ENCODE data around the gene NINJ2. TPM values are rescaled to one million over a fixed set of nuclear protein-coding genes. Genes with fewer than 3 reads are reported as not detected.

NINJ2 gene
- total RNA-seq, 2 experiments from 2014 or later: 8.0 to 10.6 TPM

DNA sequence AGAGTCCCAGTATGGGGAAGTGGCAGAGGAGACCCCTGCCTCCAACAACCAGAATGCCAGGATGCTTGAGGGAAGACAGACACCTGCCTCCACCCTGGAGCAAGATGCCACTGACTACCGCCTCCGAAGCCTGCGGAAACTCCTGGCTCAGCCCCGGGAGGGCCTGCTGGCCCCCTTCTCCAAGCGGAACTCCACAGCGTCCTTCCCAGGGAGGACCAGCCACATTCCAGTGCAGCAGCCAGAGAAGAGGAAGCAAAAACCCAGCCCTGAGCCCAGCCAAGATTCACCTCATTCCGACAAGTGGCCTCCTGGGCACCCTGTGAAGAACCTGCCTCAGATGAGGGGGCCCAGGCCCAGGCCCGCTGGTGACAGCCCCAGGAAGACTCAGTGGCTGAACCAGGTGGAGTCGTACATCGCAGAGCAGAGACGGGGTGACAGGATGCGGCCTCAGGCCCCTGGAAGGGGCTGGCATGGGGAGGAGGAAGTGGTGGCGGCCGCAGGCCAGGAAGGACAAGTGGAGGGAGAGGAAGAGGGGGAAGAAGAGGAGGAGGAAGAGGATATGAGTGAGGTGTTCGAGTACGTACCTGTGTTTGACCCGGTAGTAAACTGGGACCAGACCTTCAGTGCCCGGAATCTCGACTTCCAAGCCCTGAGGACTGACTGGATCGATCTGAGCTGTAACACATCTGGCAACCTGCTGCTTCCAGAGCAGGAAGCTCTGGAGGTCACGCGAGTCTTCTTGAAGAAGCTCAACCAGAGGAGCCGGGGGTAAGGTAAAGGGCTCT is 109.8 kb downstream of the NINJ2 start:
- DNase-seq (peak; percentile 80), ATAC-seq (peak; percentile 84)
- Mint-ChIP-seq H3K36me3 (ENCODE audit: low read depth) (peaks cover 29% of the 10 kb centered on the region), H3K4me1 (ENCODE audit: low read depth) (peaks cover 67% of the 10 kb centered on the region), H3K27me3 (ENCODE audit: low read depth) (peaks cover 1% of the 10 kb centered on the region), H3K4me3 (peak overlapping the region; percentile 90), H3K27ac (peak overlapping the region; percentile 90), H3K9me3 (ENCODE audit: insufficient read depth) (no peaks in the 10 kb centered on the region)
- CTCF ChIA-PET: interaction anchor here (0.9 to 1.2 kb wide), 5 partner anchors 8 to 396 kb away, joined by 3 to 4 read pairs (median 3); partner anchors contain the start of gene RAD52
- POLR2A ChIA-PET: interaction anchor here (0.7 kb wide), 1 partner anchor 22 kb away, joined by 3 read pairs; no protein-coding TSS in a partner anchor

- Mint-ChIP-seq H3K27me3 (ENCODE audit: low read depth) (peaks cover 6% of the 10 kb centered on the region), H3K36me3 (ENCODE audit: low read depth) (peaks cover 22% of the 10 kb centered on the region), H3K4me1 (ENCODE audit: low read depth) (peaks cover 66% of the 10 kb centered on the region), H3K4me3 (peak overlapping the region; percentile 90), H3K9me3 (ENCODE audit: insufficient read depth) (no peaks in the 10 kb centered on the region), H3K27ac (peak overlapping the region; percentile 90)
- ATAC-seq: no peak
- no peak for DNase-seq
- POLR2A ChIA-PET: interaction anchor here (0.7 to 1.5 kb wide), 2 partner anchors 23 to 163 kb away, joined by 3 to 6 read pairs; partner anchors contain the start of gene KDM5A
- CTCF ChIA-PET: interaction anchor here (1.1 to 2.3 kb wide), 2 partner anchors 98 to 262 kb away, joined by 3 to 17 read pairs; no protein-coding TSS in a partner anchor
These were observed 110.8 kb downstream of the NINJ2 start for GRCh38 chr12:552466-552865.

- ChIA-PET CTCF (interaction anchor here (0.7 to 2.3 kb wide), 7 partner anchors 11 to 399 kb away, joined by 3 to 17 read pairs (median 4); partner anchors contain the start of gene RAD52), POLR2A (interaction anchor here (0.7 kb wide), 1 partner anchor 109 kb away, joined by 3 read pairs; no protein-coding TSS in a partner anchor)
- Mint-ChIP-seq H3K4me3 (no peak overlapping the region), H3K9me3 (ENCODE audit: insufficient read depth) (no peaks in the 10 kb centered on the region), H3K36me3 (ENCODE audit: low read depth) (peaks cover 13% of the 10 kb centered on the region), H3K4me1 (ENCODE audit: low read depth) (peaks cover 67% of the 10 kb centered on the region), H3K27me3 (ENCODE audit: low read depth) (peaks cover 13% of the 10 kb centered on the region), H3K27ac (peak overlapping the region; percentile 61)
- no peak for ATAC-seq
- DNase-seq: no peak
These were observed 112.6 kb downstream of the NINJ2 start for GRCh38 chr12:550473-551260.

- Mint-ChIP-seq H3K9me3 (ENCODE audit: insufficient read depth) (no peaks in the 10 kb centered on the region), H3K27ac (peak overlapping the region; percentile 10), H3K4me3 (no peak overlapping the region), H3K27me3 (ENCODE audit: low read depth) (peaks cover 18% of the 10 kb centered on the region), H3K4me1 (ENCODE audit: low read depth) (peaks cover 68% of the 10 kb centered on the region), H3K36me3 (ENCODE audit: low read depth) (peaks cover 8% of the 10 kb centered on the region)
- no peak for DNase-seq
- POLR2A ChIA-PET: no interaction called here
- ATAC-seq: no peak
- CTCF ChIA-PET: no interaction called here
These were observed 113.7 kb downstream of the NINJ2 start for GRCh38 chr12:549476-550082.

DNA sequence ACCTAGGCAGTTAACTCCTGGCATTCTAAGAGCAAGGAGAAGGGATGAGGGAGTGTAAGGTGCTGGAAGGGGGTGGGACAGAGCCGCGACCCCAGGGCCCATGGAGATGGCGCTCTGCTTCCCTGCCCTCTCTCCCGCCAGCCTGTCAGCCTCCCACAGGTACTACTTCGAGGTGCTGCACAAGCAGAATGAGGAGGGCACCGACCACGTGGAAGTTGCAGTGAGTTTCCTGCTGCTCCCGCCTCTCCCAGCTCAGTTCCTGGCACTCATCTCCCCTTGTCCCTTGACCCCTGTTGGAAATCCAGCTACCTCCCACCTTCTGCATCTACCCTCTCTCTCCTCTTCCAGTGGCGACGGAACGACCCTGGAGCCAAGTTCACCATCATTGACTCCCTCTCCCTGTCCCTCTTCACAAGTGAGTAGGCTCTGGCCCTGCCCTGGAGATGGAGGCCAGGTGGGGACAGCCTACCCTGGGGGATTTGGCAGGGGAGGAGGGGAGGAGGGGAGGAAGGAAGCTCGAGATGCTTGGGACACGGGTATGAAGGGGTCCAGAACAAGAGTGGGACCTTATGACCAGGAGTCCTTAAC is 115.3 kb downstream of the NINJ2 start:
- DNase-seq (no peak), ATAC-seq (no peak)
- Mint-ChIP-seq H3K4me3 (no peak overlapping the region), H3K4me1 (ENCODE audit: low read depth) (peaks cover 58% of the 10 kb centered on the region), H3K27me3 (ENCODE audit: low read depth) (peaks cover 22% of the 10 kb centered on the region), H3K9me3 (ENCODE audit: insufficient read depth) (no peaks in the 10 kb centered on the region), H3K27ac (no peak overlapping the region), H3K36me3 (ENCODE audit: low read depth) (no peaks in the 10 kb centered on the region)
- POLR2A ChIA-PET: no interaction called here
- CTCF ChIA-PET: interaction anchor here (0.6 to 3.0 kb wide), 22 partner anchors 8 to 702 kb away, joined by 3 to 81 read pairs (median 5); partner anchors contain the start of genes B4GALNT3 and CCDC77

DNA sequence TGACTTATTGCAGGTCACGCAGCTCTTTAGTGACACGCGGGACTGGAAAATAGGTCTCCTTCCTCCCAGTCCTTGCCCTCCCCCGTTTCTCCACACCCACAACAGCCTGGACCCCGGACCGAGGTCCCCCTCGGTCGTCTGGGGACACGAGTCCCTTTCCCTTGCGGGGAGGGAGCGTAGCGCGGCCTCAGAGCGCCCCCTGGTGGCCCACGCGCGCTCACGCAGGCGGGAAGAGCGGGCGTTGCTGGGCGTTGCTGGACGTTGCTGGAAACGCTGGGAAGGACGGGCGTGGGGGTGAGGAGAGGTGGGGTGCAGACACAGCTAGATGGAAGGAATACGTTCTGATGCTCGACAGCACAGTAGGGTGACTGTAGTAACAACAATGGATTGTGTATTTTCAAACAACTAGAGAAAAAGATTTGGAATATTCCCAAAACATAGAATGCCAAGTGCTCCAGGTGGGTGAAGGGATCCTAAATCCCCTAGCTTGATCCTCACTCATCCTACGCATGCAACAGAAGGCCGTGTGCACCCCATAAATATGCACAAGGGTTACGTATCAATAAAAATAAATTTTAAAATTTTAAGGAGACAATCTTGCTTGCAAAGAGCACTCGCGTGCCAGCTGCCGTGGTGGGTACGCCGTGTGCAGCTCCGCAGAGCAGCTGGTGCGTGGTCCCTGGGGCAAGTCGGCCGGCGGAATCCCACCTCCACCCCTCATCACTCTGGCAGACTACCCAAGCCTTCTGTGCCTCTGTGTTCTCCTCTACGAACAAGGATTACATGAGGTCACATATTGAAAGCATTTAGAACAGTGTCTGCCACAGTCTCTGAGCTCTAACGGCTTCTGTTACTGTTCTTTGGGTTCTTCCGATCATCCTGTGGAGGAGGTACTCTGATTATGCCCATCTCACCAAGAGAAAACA is 116.1 kb downstream of the NINJ2 start:
- peaks cover 50% of the 10 kb centered on the region for H3K4me1 Mint-ChIP-seq (ENCODE audit: low read depth)
- H3K27me3 Mint-ChIP-seq (ENCODE audit: low read depth): peaks cover 22% of the 10 kb centered on the region
- ATAC-seq: peak; percentile 82
- no peaks in the 10 kb centered on the region for H3K9me3 Mint-ChIP-seq (ENCODE audit: insufficient read depth)
- H3K36me3 Mint-ChIP-seq (ENCODE audit: low read depth): no peaks in the 10 kb centered on the region
- H3K27ac Mint-ChIP-seq: no peak overlapping the region
- H3K4me3 Mint-ChIP-seq: no peak overlapping the region
- DNase-seq: peak; percentile 76
- POLR2A ChIA-PET: no interaction called here
- CTCF ChIA-PET: interaction anchor here (0.6 to 3.0 kb wide), 26 partner anchors 8 to 703 kb away, joined by 3 to 81 read pairs (median 4); partner anchors contain the start of gene B4GALNT3

- Mint-ChIP-seq H3K4me3 (no peak overlapping the region), H3K36me3 (ENCODE audit: low read depth) (no peaks in the 10 kb centered on the region), H3K4me1 (ENCODE audit: low read depth) (peaks cover 42% of the 10 kb centered on the region), H3K9me3 (ENCODE audit: insufficient read depth) (no peaks in the 10 kb centered on the region), H3K27me3 (ENCODE audit: low read depth) (peaks cover 22% of the 10 kb centered on the region), H3K27ac (no peak overlapping the region)
- DNase-seq (no peak), ATAC-seq (no peak)
- POLR2A ChIA-PET: no interaction called here
- CTCF ChIA-PET: interaction anchor here (0.7 to 3.0 kb wide), 13 partner anchors 7 to 104 kb away, joined by 3 to 81 read pairs (median 11); no protein-coding TSS in a partner anchor
These were observed 116.9 kb downstream of the NINJ2 start for GRCh38 chr12:546265-546919.

- DNase-seq: no peak
- no peaks in the 10 kb centered on the region for H3K36me3 Mint-ChIP-seq (ENCODE audit: low read depth)
- H3K9me3 Mint-ChIP-seq (ENCODE audit: insufficient read depth): no peaks in the 10 kb centered on the region
- no peak for ATAC-seq
- POLR2A ChIA-PET: no interaction called here
- peaks cover 22% of the 10 kb centered on the region for H3K27me3 Mint-ChIP-seq (ENCODE audit: low read depth)
- no peak overlapping the region for H3K4me3 Mint-ChIP-seq
- CTCF ChIA-PET: interaction anchor here (2.0 to 2.5 kb wide), 2 partner anchors 10 to 103 kb away, joined by 13 to 14 read pairs; no protein-coding TSS in a partner anchor
- no peak overlapping the region for H3K27ac Mint-ChIP-seq
- H3K4me1 Mint-ChIP-seq (ENCODE audit: low read depth): peaks cover 36% of the 10 kb centered on the region
These were observed 117.4 kb downstream of the NINJ2 start for GRCh38 chr12:545835-546234.

DNA sequence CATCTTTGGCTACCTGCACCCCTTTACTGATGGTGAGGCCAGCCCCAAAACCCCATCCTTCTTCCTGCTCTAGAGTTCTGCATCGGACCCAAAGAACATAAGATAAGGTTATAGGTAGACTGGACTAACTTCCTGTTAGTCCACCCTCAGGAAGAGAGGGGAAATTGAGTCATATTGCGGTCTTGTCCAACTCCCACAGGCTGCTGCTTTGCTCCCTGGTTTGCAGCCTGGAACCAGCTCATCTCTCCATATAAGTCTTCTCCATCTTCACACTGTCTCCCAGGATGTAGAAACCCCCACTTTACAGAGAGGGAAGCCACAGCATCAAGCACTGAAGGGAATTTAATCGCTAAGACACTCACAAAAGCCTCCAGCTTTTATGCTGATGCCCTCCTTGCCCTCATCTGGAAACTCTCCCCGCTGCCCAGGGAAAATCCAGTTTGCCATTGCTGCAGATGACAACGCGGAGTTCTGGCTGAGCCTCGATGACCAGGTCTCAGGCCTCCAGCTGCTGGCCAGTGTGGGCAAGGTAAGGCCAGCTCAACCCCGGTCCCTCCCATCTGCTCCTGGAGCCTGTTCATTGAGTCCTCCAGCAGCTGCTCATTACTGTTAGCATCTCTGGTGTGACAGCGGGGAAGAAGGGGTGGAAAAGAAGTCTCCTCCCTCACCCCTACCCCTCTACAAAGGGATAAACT is 118.2 kb downstream of the NINJ2 start:
- peaks cover 35% of the 10 kb centered on the region for H3K4me1 Mint-ChIP-seq (ENCODE audit: low read depth)
- no peak overlapping the region for H3K27ac Mint-ChIP-seq
- ChIA-PET POLR2A (no interaction called here), CTCF (interaction anchor here (0.5 to 3.5 kb wide), 9 partner anchors 9 to 102 kb away, joined by 3 to 34 read pairs (median 4); no protein-coding TSS in a partner anchor)
- peaks cover 22% of the 10 kb centered on the region for H3K27me3 Mint-ChIP-seq (ENCODE audit: low read depth)
- DNase-seq: no peak
- no peak for ATAC-seq
- H3K36me3 Mint-ChIP-seq (ENCODE audit: low read depth): no peaks in the 10 kb centered on the region
- H3K4me3 Mint-ChIP-seq: no peak overlapping the region
- no peaks in the 10 kb centered on the region for H3K9me3 Mint-ChIP-seq (ENCODE audit: insufficient read depth)
